IMR-90 (cell line): ENCODE data around the gene SYCP3. TPM values are rescaled to one million over a fixed set of nuclear protein-coding genes. Genes with fewer than 3 reads are reported as not detected.

Source experiments
- ATAC-seq: fragments of 200-7000 bp; cut with Tn5 transposase; 2 replicates; pipeline ENCODE4 v1.9.1; 2020; ENCODE audit warnings: low read depth, mild to moderate bottlenecking, moderate library complexity
- BruUV-seq: library from RNA; stranded (reverse); fragments of 400-500 nt; replicated peaks from 2 replicates; lab custom pipeline; 2021; lab: Mats Ljungman, UMichigan
- CTCF ChIA-PET: fragments of 300-600 bp; formaldehyde crosslinking; extraction: SDS; loops from one replicate; lab custom pipeline; 2021; ENCODE audit warnings: antibody characterized with exemption; lab: Yijun Ruan, JAX
- POLR2A ChIA-PET: fragments of 300-600 bp; sonication (Branson Sonifier 250); formaldehyde crosslinking; loops from one replicate; lab custom pipeline; 2022; ENCODE audit warnings: antibody characterized with exemption; ENCODE audit not compliant: unreplicated experiment; lab: Charles Lee
- DNase-seq: peaks from one replicate; pipeline ENCODE4 v3.0.0; 2013
- H2AFZ ChIP-seq: replicated peaks from 2 replicates; pipeline ENCODE3; 2013; ENCODE audit warnings: low read length, mild to moderate bottlenecking; ENCODE audit not compliant: poor library complexity
- H2AK5ac ChIP-seq: 2 replicates; pipeline ENCODE4 v1.6.1; 2013; ENCODE audit warnings: low read depth, low read length, inconsistent platforms
- H2AK9ac ChIP-seq: replicated peaks from 2 replicates; pipeline ENCODE3; 2013; ENCODE audit warnings: mild to moderate bottlenecking, low read depth, low read length, moderate library complexity; ENCODE audit not compliant: poor library complexity
- H2BK120ac ChIP-seq: 2 replicates; pipeline ENCODE4 v1.6.1; 2013; ENCODE audit warnings: low read depth, low read length, inconsistent platforms
- H2BK15ac ChIP-seq: 3 replicates; pipeline ENCODE4 v1.6.1; 2013; ENCODE audit warnings: low read depth, low read length, inconsistent platforms
- H2BK20ac ChIP-seq: 2 replicates; pipeline ENCODE4 v1.6.1; 2013; ENCODE audit warnings: low read depth, mild to moderate bottlenecking, inconsistent platforms, low read length, moderate library complexity
- H2BK5ac ChIP-seq: 2 replicates; pipeline ENCODE4 v1.6.1; 2013; ENCODE audit warnings: mild to moderate bottlenecking, low read depth, low read length, inconsistent platforms; ENCODE audit not compliant: poor library complexity, severe bottlenecking
- H3K14ac ChIP-seq: replicated peaks from 2 replicates; pipeline ENCODE4 v1.6.1; 2013; ENCODE audit warnings: low read depth, low read length, inconsistent platforms
- H3K18ac ChIP-seq: 2 replicates; pipeline ENCODE4 v1.6.1; 2013; ENCODE audit warnings: low read depth, low read length, control low read depth
- H3K23ac ChIP-seq: 2 replicates; pipeline ENCODE4 v1.6.1; 2013; ENCODE audit warnings: low read depth, low read length, inconsistent platforms
- H3K27ac ChIP-seq: 2 replicates; pipeline ENCODE4 v1.5.1; 2013; ENCODE audit warnings: mild to moderate bottlenecking, control low read depth, low read length; ENCODE audit not compliant: insufficient read depth
- H3K27me3 ChIP-seq: 2 replicates; pipeline ENCODE4 v1.6.1; 2013; ENCODE audit warnings: low read length; ENCODE audit not compliant: control insufficient read depth, insufficient read depth
- H3K36me3 ChIP-seq: 2 replicates; pipeline ENCODE4 v1.6.1; 2013; ENCODE audit warnings: low read length, mixed read lengths; ENCODE audit not compliant: control insufficient read depth, insufficient read depth
- H3K4ac ChIP-seq: 2 replicates; pipeline ENCODE4 v1.6.1; 2013; ENCODE audit warnings: low read depth, low read length, inconsistent platforms
- H3K4me1 ChIP-seq: 2 replicates; pipeline ENCODE4 v1.6.1; 2013; ENCODE audit warnings: low read length, mixed read lengths; ENCODE audit not compliant: control insufficient read depth, insufficient read depth
- H3K4me2 ChIP-seq: 2 replicates; pipeline ENCODE4 v1.6.1; 2013; ENCODE audit warnings: low read depth, mild to moderate bottlenecking, control low read depth, low read length, moderate library complexity
- H3K4me3 ChIP-seq: 2 replicates; pipeline ENCODE4 v1.5.1; 2013; ENCODE audit warnings: low read depth, mild to moderate bottlenecking, control low read depth, low read length, moderate library complexity; ENCODE audit not compliant: insufficient read depth
- H3K56ac ChIP-seq: 2 replicates; pipeline ENCODE4 v1.6.1; 2013; ENCODE audit warnings: low read length, inconsistent platforms; ENCODE audit not compliant: insufficient read depth; ENCODE audit errors: extremely low read depth
- H3K79me1 ChIP-seq, 2 experiments: 2 replicates each; pipeline ENCODE4 v1.6.1; 2013; ENCODE audit warnings: low read length in 2 of 2, inconsistent platforms in 1 of 2, low read depth in 1 of 2
- H3K9ac ChIP-seq: 2 replicates; pipeline ENCODE4 v1.6.1; 2013; ENCODE audit warnings: low read depth, low read length, control low read depth
- H3K9me1 ChIP-seq: 2 replicates; pipeline ENCODE4 v1.6.1; 2013; ENCODE audit warnings: low read length, inconsistent platforms; ENCODE audit not compliant: insufficient read depth
- H3K9me3 ChIP-seq: 2 replicates; pipeline ENCODE4 v1.6.1; 2013; ENCODE audit warnings: low read length; ENCODE audit not compliant: control insufficient read depth, insufficient read depth
- H4K20me1 ChIP-seq: 2 replicates; pipeline ENCODE4 v1.6.1; 2013; ENCODE audit warnings: low read length, inconsistent platforms; ENCODE audit not compliant: insufficient read depth
- H4K5ac ChIP-seq: 2 replicates; pipeline ENCODE4 v1.6.1; 2013; ENCODE audit warnings: mild to moderate bottlenecking, low read depth, low read length, control low read depth
- H4K8ac ChIP-seq, 2 experiments: 2 replicates each; pipeline ENCODE4 v1.6.1; 2013; ENCODE audit warnings: low read depth in 2 of 2, low read length in 2 of 2, control low read depth in 1 of 2, inconsistent platforms in 1 of 2
- H4K91ac ChIP-seq: 2 replicates; pipeline ENCODE4 v1.6.1; 2013; ENCODE audit warnings: low read depth, low read length, inconsistent platforms; ENCODE audit not compliant: insufficient read depth
- BHLHE40 ChIP-seq: fragments of 150-350 bp; IDR thresholded peaks from 2 replicates; pipeline ENCODE4 v1.6.1; 2016; ENCODE audit warnings: mild to moderate bottlenecking, low read depth, low read length
- CEBPB ChIP-seq: IDR thresholded peaks from 2 replicates; pipeline ENCODE4 v1.6.1; 2012; ENCODE audit warnings: low read depth, low read length, improper control_type of control experiment
- CHD1 ChIP-seq: IDR thresholded peaks from 2 replicates; pipeline ENCODE4 v1.6.1; 2012; ENCODE audit warnings: low read depth, low read length, improper control_type of control experiment
- FOS ChIP-seq: fragments of 150-350 bp; IDR thresholded peaks from 2 replicates; pipeline ENCODE4 v1.6.1; 2016; ENCODE audit warnings: low read depth, low read length
- MAFK ChIP-seq: IDR thresholded peaks from 2 replicates; pipeline ENCODE4 v1.6.1; 2012; ENCODE audit warnings: low read depth, low read length, improper control_type of control experiment
- MAZ ChIP-seq: IDR thresholded peaks from 2 replicates; pipeline ENCODE4 v1.6.1; 2012; ENCODE audit warnings: low read depth, mild to moderate bottlenecking, low read length, improper control_type of control experiment, moderate library complexity, borderline replicate concordance
- MXI1 ChIP-seq: IDR thresholded peaks from 2 replicates; pipeline ENCODE4 v1.6.1; 2012; ENCODE audit warnings: low read depth, mild to moderate bottlenecking, low read length, moderate library complexity, borderline replicate concordance
- NFE2L2 ChIP-seq: fragments of 150-350 bp; IDR thresholded peaks from 2 replicates; pipeline ENCODE4 v1.6.1; 2016; ENCODE audit warnings: low read depth, mild to moderate bottlenecking, low read length
- POLR2A ChIP-seq: IDR thresholded peaks from 2 replicates; pipeline ENCODE4 v1.6.1; 2012; ENCODE audit warnings: mild to moderate bottlenecking, low read depth, low read length
- RAD21 ChIP-seq: IDR thresholded peaks from 2 replicates; pipeline ENCODE4 v1.6.1; 2012; ENCODE audit warnings: low read length, improper control_type of control experiment
- RCOR1 ChIP-seq: IDR thresholded peaks from 2 replicates; pipeline ENCODE4 v1.6.1; 2012; ENCODE audit warnings: mild to moderate bottlenecking, low read length, improper control_type of control experiment; ENCODE audit not compliant: insufficient replicate concordance
- SMC3 ChIP-seq: fragments of 150-350 bp; IDR thresholded peaks from 2 replicates; pipeline ENCODE4 v1.6.1; 2016; ENCODE audit warnings: low read depth, mild to moderate bottlenecking, antibody characterized with exemption, low read length, moderate library complexity
- WGBS, 2 experiments: methylation state at CpG; one replicate each; pipeline versions ENCODE4 v1.1.5 to v1.1.7; 2013; ENCODE audit warnings: missing lambda C conversion rate in 2 of 2; ENCODE audit not compliant: insufficient read length in 1 of 2; ENCODE audit errors: extremely low coverage in 2 of 2; 5-methylcytosine and 5-hydroxymethylcytosine counted together
- dilution Hi-C: fragments of 300-500 bp; cut with HindIII; formaldehyde crosslinking; loops from one replicate; pipeline ENCODE4 v1.14.3; 2018; ENCODE audit warnings: low sequenced_read_pairs; ENCODE audit not compliant: unreplicated experiment
- in situ Hi-C: fragments of 300-500 bp; cut with MboI; formaldehyde crosslinking; loops from 3 replicates; pipeline ENCODE4 v1.14.3; 2019; ENCODE audit warnings: low sequenced_read_pairs, inconsistent platforms, mixed read lengths
- intact Hi-C: fragments of 100-400 bp; cut with micrococcal nuclease; formaldehyde crosslinking; loops from 2 replicates; pipeline ENCODE4 v1.10.0; 2022
- polyA plus RNA-seq, 3 experiments: library from polyadenylated mRNA; depleted of rRNA; stranded (reverse); fragments of >200 nt; gene quantifications; 2 replicates each; pipeline ENCODE4 v1.2.3, GENCODE V29; 2012; ENCODE audit warnings: low replicate concordance in 1 of 3
- total RNA-seq: library from RNA; depleted of rRNA; stranded (reverse); fragments of >200 nt; gene quantifications from 2 replicates; pipeline ENCODE4 v1.2.3, GENCODE V29; 2012
- TF ChIP-seq, protein P1 (sequence below): fragments of 150-350 bp; IDR thresholded peaks from 2 replicates; pipeline ENCODE4 v1.6.1; 2017; ENCODE audit warnings: mild to moderate bottlenecking, antibody characterized with exemption, low read length, low read depth
- TF ChIP-seq, protein P2 (sequence below): fragments of 150-350 bp; IDR thresholded peaks from 2 replicates; pipeline ENCODE4 v1.6.1; 2016; ENCODE audit warnings: low read depth, mild to moderate bottlenecking, low read length, moderate library complexity, borderline replicate concordance

SYCP3 gene
- total and polyA plus RNA-seq, 2 of the 4 experiments (the other 2 are of a cell fraction): 0.07 TPM; not detected in 1

DNA sequence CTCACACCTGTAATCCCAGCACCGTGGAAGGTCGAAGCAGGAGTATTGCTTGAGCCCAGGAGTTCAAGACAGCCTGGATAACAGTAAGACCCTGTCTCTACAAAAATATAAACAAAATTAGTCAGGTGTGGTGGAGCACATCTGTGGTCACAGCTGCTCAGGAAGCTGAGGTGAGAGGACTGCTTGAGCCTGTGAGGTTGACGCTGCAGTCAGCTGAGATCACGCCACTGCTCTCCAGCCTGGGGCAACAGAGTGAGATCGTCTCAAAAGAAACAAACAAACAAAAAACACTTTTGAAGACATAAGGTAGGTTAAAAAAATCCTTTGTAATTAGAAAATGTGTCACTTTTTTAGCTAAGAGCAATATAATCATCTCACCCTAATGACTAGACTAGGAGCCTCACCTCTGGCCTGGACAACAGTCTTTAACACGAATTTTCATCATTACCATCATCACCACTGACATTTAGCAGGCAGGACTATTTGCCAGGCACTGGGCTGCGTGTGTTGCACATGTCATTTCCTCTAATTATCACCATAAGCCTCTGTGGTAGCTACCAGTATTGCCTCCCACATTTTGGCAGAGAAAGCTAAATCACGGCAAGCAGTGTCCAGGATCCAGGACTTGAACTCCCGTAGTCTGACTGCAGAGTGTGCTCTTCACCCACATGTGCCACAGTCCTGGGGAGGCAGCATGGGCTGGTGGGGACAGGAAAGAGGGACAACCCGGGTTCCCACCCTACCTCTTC is 4.6 kb upstream of the SYCP3 start:
- Histone ChIP-seq H2AFZ (no peak overlapping the region), H3K4me1 (no peaks in the 10 kb centered on the region), H3K18ac (no peak overlapping the region), H4K20me1 (no peaks in the 10 kb centered on the region), H4K5ac (no peak overlapping the region), H4K91ac (no peak overlapping the region), H2AK9ac (no peak overlapping the region), H2BK5ac (no peak overlapping the region), H3K23ac (no peak overlapping the region), H3K9me1 (no peaks in the 10 kb centered on the region; the same call in 1 of the 2 replicates), H3K4me3 (no peak overlapping the region), H3K79me1 (no peaks in the 10 kb centered on the region), H2AK5ac (no peak overlapping the region), H3K4me2 (no peak overlapping the region), H3K14ac (no peak overlapping the region), H3K27me3 (no peaks in the 10 kb centered on the region), H2BK120ac (no peak overlapping the region), H3K4ac (no peak overlapping the region), H3K56ac (no peak overlapping the region), H3K9ac (no peak overlapping the region), H3K9me3 (no peaks in the 10 kb centered on the region), H2BK20ac (no peak overlapping the region), H3K27ac (no peak overlapping the region), H3K36me3 (peaks cover 23% of the 10 kb centered on the region), H4K8ac (no peak overlapping the region), H2BK15ac (no peak overlapping the region)
- DNase-seq (no peak), ATAC-seq (no peak)
- in situ Hi-C loops (no loop called here), intact Hi-C loops (no loop called here), dilution Hi-C loops (no loop called here)
- ChIA-PET POLR2A (no interaction called here), CTCF (no interaction called here)
- 83% methylated on average over 3 of the region's 10 CpGs; no CpG with 5 or more reads in 1 of the 2 experiments for WGBS, 2 experiments
- TF ChIP-seq FOS (no peak), MXI1 (no peak), SMC3 (no peak), MAFK (no peak), RAD21 (no peak), MAZ (no peak), POLR2A (no peak), CEBPB (no peak), BHLHE40 (no peak), CHD1 (no peak), RCOR1 (no peak), NFE2L2 (no peak)
- TF ChIP-seq, protein P1, sequence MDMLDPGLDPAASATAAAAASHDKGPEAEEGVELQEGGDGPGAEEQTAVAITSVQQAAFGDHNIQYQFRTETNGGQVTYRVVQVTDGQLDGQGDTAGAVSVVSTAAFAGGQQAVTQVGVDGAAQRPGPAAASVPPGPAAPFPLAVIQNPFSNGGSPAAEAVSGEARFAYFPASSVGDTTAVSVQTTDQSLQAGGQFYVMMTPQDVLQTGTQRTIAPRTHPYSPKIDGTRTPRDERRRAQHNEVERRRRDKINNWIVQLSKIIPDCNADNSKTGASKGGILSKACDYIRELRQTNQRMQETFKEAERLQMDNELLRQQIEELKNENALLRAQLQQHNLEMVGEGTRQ: no peak
- TF ChIP-seq, protein P2, sequence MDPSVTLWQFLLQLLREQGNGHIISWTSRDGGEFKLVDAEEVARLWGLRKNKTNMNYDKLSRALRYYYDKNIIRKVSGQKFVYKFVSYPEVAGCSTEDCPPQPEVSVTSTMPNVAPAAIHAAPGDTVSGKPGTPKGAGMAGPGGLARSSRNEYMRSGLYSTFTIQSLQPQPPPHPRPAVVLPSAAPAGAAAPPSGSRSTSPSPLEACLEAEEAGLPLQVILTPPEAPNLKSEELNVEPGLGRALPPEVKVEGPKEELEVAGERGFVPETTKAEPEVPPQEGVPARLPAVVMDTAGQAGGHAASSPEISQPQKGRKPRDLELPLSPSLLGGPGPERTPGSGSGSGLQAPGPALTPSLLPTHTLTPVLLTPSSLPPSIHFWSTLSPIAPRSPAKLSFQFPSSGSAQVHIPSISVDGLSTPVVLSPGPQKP: no peak
- BruUV-seq: no TSS peak
